ENCODE results near the gene LONP1.

The LONP1 gene

GRCh38 chr19:5672708-5673459, 47.1 kb downstream of the LONP1 start:
- Histone ChIP-seq H3K27ac (ENCODE audit: low read depth, low read length) (no peak overlapping the region), H3K36me3 (ENCODE audit: insufficient read depth, low read length) (peaks cover 13% of the 10 kb centered on the region), H3K27me3 (ENCODE audit: control insufficient read depth in 1 of 2, insufficient read depth in 2 of 2, low read length in 2 of 2) (no peaks in the 10 kb centered on the region), H3K4me1 (ENCODE audit: insufficient read depth, low read length) (no peaks in the 10 kb centered on the region), H3K4me3 (ENCODE audit: low read depth in 1 of 2, low read length in 2 of 2) (no peak overlapping the region), H3K9me3 (ENCODE audit: low read length) (no peaks in the 10 kb centered on the region), H3K9ac (ENCODE audit: low read length) (no peak overlapping the region)

- Histone ChIP-seq H3K27ac (ENCODE audit: low read depth, low read length) (no peak overlapping the region), H3K9ac (ENCODE audit: low read length) (no peak overlapping the region), H3K4me3 (ENCODE audit: low read depth in 1 of 2, low read length in 2 of 2) (no peak overlapping the region), H3K4me1 (ENCODE audit: insufficient read depth, low read length) (no peaks in the 10 kb centered on the region), H3K36me3 (ENCODE audit: insufficient read depth, low read length) (peaks cover 25% of the 10 kb centered on the region), H3K27me3 (ENCODE audit: control insufficient read depth in 1 of 2, insufficient read depth in 2 of 2, low read length in 2 of 2) (no peaks in the 10 kb centered on the region), H3K9me3 (ENCODE audit: low read length) (no peaks in the 10 kb centered on the region)
These were observed 48.3 kb downstream of the LONP1 start for GRCh38 chr19:5671600-5671999.

GRCh38 chr19:5669212-5669611, 50.7 kb downstream of the LONP1 start:
- no peak overlapping the region for H3K4me3 ChIP-seq (ENCODE audit: low read depth in 1 of 2, low read length in 2 of 2)
- H3K9me3 ChIP-seq (ENCODE audit: low read length), result no peaks in the 10 kb centered on the region
- H3K36me3 ChIP-seq (ENCODE audit: insufficient read depth, low read length), result peaks cover 48% of the 10 kb centered on the region
- H3K27ac ChIP-seq (ENCODE audit: low read depth, low read length), result no peak overlapping the region
- no peaks in the 10 kb centered on the region for H3K27me3 ChIP-seq (ENCODE audit: control insufficient read depth in 1 of 2, insufficient read depth in 2 of 2, low read length in 2 of 2)
- H3K4me1 ChIP-seq (ENCODE audit: insufficient read depth, low read length), result no peaks in the 10 kb centered on the region
- H3K9ac ChIP-seq (ENCODE audit: low read length), result no peak overlapping the region

- Histone ChIP-seq H3K27ac (ENCODE audit: low read depth, low read length) (no peak overlapping the region), H3K27me3 (ENCODE audit: control insufficient read depth in 1 of 2, insufficient read depth in 2 of 2, low read length in 2 of 2) (no peaks in the 10 kb centered on the region), H3K9me3 (ENCODE audit: low read length) (no peaks in the 10 kb centered on the region), H3K4me1 (ENCODE audit: insufficient read depth, low read length) (no peaks in the 10 kb centered on the region), H3K9ac (ENCODE audit: low read length) (no peak overlapping the region), H3K4me3 (ENCODE audit: low read depth in 1 of 2, low read length in 2 of 2) (no peak overlapping the region), H3K36me3 (ENCODE audit: insufficient read depth, low read length) (peaks cover 58% of the 10 kb centered on the region)
These were observed 52.1 kb downstream of the LONP1 start for GRCh38 chr19:5667751-5668271.

GRCh38 chr19:5666921-5667610, 52.9 kb downstream of the LONP1 start:
- Histone ChIP-seq H3K27ac (ENCODE audit: low read depth, low read length) (no peak overlapping the region), H3K4me3 (ENCODE audit: low read depth in 1 of 2, low read length in 2 of 2) (no peak overlapping the region), H3K9ac (ENCODE audit: low read length) (no peak overlapping the region), H3K4me1 (ENCODE audit: insufficient read depth, low read length) (no peaks in the 10 kb centered on the region), H3K36me3 (ENCODE audit: insufficient read depth, low read length) (peaks cover 58% of the 10 kb centered on the region), H3K9me3 (ENCODE audit: low read length) (no peaks in the 10 kb centered on the region), H3K27me3 (ENCODE audit: control insufficient read depth in 1 of 2, insufficient read depth in 2 of 2, low read length in 2 of 2) (no peaks in the 10 kb centered on the region)

- no peaks in the 10 kb centered on the region for H3K4me1 ChIP-seq (ENCODE audit: insufficient read depth, low read length)
- no peaks in the 10 kb centered on the region for H3K9me3 ChIP-seq (ENCODE audit: low read length)
- no peak overlapping the region for H3K27ac ChIP-seq (ENCODE audit: low read depth, low read length)
- no peak overlapping the region for H3K9ac ChIP-seq (ENCODE audit: low read length)
- H3K4me3 ChIP-seq (ENCODE audit: low read depth in 1 of 2, low read length in 2 of 2), result no peak overlapping the region
- peaks cover 67% of the 10 kb centered on the region for H3K36me3 ChIP-seq (ENCODE audit: insufficient read depth, low read length)
- no peaks in the 10 kb centered on the region for H3K27me3 ChIP-seq (ENCODE audit: control insufficient read depth in 1 of 2, insufficient read depth in 2 of 2, low read length in 2 of 2)
These were observed 54.0 kb downstream of the LONP1 start for GRCh38 chr19:5665781-5666513.

- Histone ChIP-seq H3K27ac (ENCODE audit: low read depth, low read length) (no peak overlapping the region), H3K9ac (ENCODE audit: low read length) (no peak overlapping the region), H3K4me3 (ENCODE audit: low read depth in 1 of 2, low read length in 2 of 2) (no peak overlapping the region), H3K36me3 (ENCODE audit: insufficient read depth, low read length) (peaks cover 79% of the 10 kb centered on the region), H3K4me1 (ENCODE audit: insufficient read depth, low read length) (no peaks in the 10 kb centered on the region), H3K27me3 (ENCODE audit: control insufficient read depth in 1 of 2, insufficient read depth in 2 of 2, low read length in 2 of 2) (no peaks in the 10 kb centered on the region), H3K9me3 (ENCODE audit: low read length) (no peaks in the 10 kb centered on the region)
These were observed 55.4 kb downstream of the LONP1 start for GRCh38 chr19:5664515-5664914.

- Histone ChIP-seq H3K36me3 (ENCODE audit: insufficient read depth, low read length) (peaks cover 76% of the 10 kb centered on the region), H3K4me1 (ENCODE audit: insufficient read depth, low read length) (no peaks in the 10 kb centered on the region), H3K27me3 (ENCODE audit: control insufficient read depth in 1 of 2, insufficient read depth in 2 of 2, low read length in 2 of 2) (no peaks in the 10 kb centered on the region), H3K27ac (ENCODE audit: low read depth, low read length) (no peak overlapping the region), H3K4me3 (ENCODE audit: low read depth in 1 of 2, low read length in 2 of 2) (no peak overlapping the region), H3K9ac (ENCODE audit: low read length) (no peak overlapping the region), H3K9me3 (ENCODE audit: low read length) (no peaks in the 10 kb centered on the region)
These were observed 56.0 kb downstream of the LONP1 start for GRCh38 chr19:5663904-5664303.

- Histone ChIP-seq H3K9me3 (ENCODE audit: low read length) (no peaks in the 10 kb centered on the region), H3K27me3 (ENCODE audit: control insufficient read depth in 1 of 2, insufficient read depth in 2 of 2, low read length in 2 of 2) (no peaks in the 10 kb centered on the region), H3K9ac (ENCODE audit: low read length) (no peak overlapping the region), H3K4me1 (ENCODE audit: insufficient read depth, low read length) (no peaks in the 10 kb centered on the region), H3K4me3 (ENCODE audit: low read depth in 1 of 2, low read length in 2 of 2) (no peak overlapping the region), H3K27ac (ENCODE audit: low read depth, low read length) (no peak overlapping the region), H3K36me3 (ENCODE audit: insufficient read depth, low read length) (peaks cover 74% of the 10 kb centered on the region)
These were observed 58.5 kb downstream of the LONP1 start for GRCh38 chr19:5661483-5661882.

- no peaks in the 10 kb centered on the region for H3K4me1 ChIP-seq (ENCODE audit: insufficient read depth, low read length)
These were observed 64.5 kb downstream of the LONP1 start for GRCh38 chr19:5655412-5655811.

GRCh38 chr19:5654931-5655330, 65.0 kb downstream of the LONP1 start:
- H3K9ac ChIP-seq (ENCODE audit: low read length), result no peak overlapping the region
- H3K9me3 ChIP-seq (ENCODE audit: low read length), result no peaks in the 10 kb centered on the region
- no peaks in the 10 kb centered on the region for H3K4me1 ChIP-seq (ENCODE audit: insufficient read depth, low read length)
- H3K4me3 ChIP-seq (ENCODE audit: low read depth in 1 of 2, low read length in 2 of 2), result no peak overlapping the region
- no peaks in the 10 kb centered on the region for H3K27me3 ChIP-seq (ENCODE audit: control insufficient read depth in 1 of 2, insufficient read depth in 2 of 2, low read length in 2 of 2)
- peaks cover 67% of the 10 kb centered on the region for H3K36me3 ChIP-seq (ENCODE audit: insufficient read depth, low read length)
- no peak overlapping the region for H3K27ac ChIP-seq (ENCODE audit: low read depth, low read length)

More at GRCh38 chr19:5655412-5655811, 64.5 kb downstream of the LONP1 start:
- Histone ChIP-seq H3K27ac (ENCODE audit: low read depth, low read length) (no peak overlapping the region), H3K4me3 (ENCODE audit: low read depth in 1 of 2, low read length in 2 of 2) (no peak overlapping the region), H3K36me3 (ENCODE audit: insufficient read depth, low read length) (peaks cover 67% of the 10 kb centered on the region), H3K9me3 (ENCODE audit: low read length) (no peaks in the 10 kb centered on the region), H3K9ac (ENCODE audit: low read length) (no peak overlapping the region), H3K27me3 (ENCODE audit: control insufficient read depth in 1 of 2, insufficient read depth in 2 of 2, low read length in 2 of 2) (no peaks in the 10 kb centered on the region)
